ENCODE data around the gene GABRR3.

GRCh38 chr3:97972976-97973375 lies 62.1 kb downstream of the GABRR3 start:
- TF ChIP-seq POLR2AphosphoS5 (IDR thresholded peaks at IDR 0.05) (no peak), CTCF (IDR thresholded peaks at IDR 0.05) (no peak), POLR2A (IDR thresholded peaks at IDR 0.05) (no peak)

Data from prostate gland (tissue), 2 donors.